Erythroblast (primary cell): ENCODE measurements around the gene MIEF1.

Experiments used
- GATA1 ChIP-seq: IDR thresholded peaks from 2 replicates; pipeline ENCODE4 v1.6.1; 2011; ENCODE audit warnings: low read depth, mild to moderate bottlenecking, control low read depth, low read length, moderate library complexity
- POLR2A ChIP-seq: IDR thresholded peaks from 2 replicates; pipeline ENCODE4 v1.6.1; 2011; ENCODE audit warnings: mild to moderate bottlenecking, low read length

DNA sequence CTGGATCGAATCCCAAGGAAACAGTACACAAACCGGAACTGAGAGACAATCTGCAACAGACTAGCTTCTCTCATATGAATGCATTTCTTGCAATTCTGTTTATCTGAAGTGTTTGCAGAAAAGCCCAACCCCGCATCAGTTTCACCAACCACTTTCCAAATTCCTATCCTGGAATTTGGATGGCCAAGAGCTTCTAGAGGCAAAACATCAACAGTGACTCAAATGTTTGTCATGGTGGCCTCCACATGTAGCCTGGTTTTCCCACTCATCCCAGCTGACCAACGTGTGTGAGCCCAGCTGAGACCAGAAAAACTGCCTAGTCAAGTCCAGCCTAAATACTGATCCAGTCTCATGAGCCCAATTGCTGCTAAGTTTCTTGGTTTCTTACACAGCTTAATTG lies 8.3 kb upstream of the MIEF1 start:
- TF ChIP-seq POLR2A (no peak), GATA1 (no peak)
